ENCODE measurements around the gene ARAP3.

DNA sequence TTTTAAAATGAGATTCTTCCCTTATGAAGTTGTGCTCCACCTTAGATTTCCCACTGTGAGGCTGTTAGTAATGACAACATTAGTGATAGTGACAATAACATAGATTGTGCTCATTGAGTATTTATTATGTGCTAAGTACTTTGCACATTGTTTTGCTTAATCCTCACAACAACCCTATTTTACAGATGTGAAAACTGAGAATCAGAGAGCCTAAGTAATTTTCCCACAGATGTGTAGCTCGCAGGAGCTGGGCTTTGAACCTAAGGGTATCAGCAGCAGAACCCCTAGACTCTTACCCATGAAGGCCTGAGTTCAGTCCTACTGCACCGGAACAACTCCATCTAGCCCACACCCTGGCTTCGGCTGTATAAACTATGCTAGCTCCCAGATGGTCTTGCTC is 15.6 kb upstream of the ARAP3 start:
- TF ChIP-seq, protein P1, sequence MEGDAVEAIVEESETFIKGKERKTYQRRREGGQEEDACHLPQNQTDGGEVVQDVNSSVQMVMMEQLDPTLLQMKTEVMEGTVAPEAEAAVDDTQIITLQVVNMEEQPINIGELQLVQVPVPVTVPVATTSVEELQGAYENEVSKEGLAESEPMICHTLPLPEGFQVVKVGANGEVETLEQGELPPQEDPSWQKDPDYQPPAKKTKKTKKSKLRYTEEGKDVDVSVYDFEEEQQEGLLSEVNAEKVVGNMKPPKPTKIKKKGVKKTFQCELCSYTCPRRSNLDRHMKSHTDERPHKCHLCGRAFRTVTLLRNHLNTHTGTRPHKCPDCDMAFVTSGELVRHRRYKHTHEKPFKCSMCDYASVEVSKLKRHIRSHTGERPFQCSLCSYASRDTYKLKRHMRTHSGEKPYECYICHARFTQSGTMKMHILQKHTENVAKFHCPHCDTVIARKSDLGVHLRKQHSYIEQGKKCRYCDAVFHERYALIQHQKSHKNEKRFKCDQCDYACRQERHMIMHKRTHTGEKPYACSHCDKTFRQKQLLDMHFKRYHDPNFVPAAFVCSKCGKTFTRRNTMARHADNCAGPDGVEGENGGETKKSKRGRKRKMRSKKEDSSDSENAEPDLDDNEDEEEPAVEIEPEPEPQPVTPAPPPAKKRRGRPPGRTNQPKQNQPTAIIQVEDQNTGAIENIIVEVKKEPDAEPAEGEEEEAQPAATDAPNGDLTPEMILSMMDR (IDR thresholded peaks at IDR 0.05): no peak
- TF ChIP-seq POLR2A (IDR thresholded peaks at IDR 0.05): no peak
